Hematopoietic multipotent progenitor cell treated with erythropoietin and hydrocortisone succinate and interleukin-3 and kit ligand, for 4 days (in vitro differentiated cells): Measurements from ENCODE around the gene PXMP2.
A peak's percentile ranks its signal among the peaks of the same experiment; 100 is the strongest.

Experiments used
- DNase-seq: peaks from one replicate; pipeline ENCODE4 v3.0.0-alpha.2; 2015

The PXMP2 gene

GRCh38 chr12:132695431-132695830 is 8.0 kb downstream of the PXMP2 start:
- DNase-seq = no peak

GRCh38 chr12:132698341-132698740 is 11.0 kb downstream of the PXMP2 start:
- DNase-seq = no peak

- no peak for DNase-seq
Measured at GRCh38 chr12:132700212-132700822, 12.9 kb downstream of the PXMP2 start.

- no peak for DNase-seq
Measured at GRCh38 chr12:132702640-132703039, 15.3 kb downstream of the PXMP2 start.

DNA sequence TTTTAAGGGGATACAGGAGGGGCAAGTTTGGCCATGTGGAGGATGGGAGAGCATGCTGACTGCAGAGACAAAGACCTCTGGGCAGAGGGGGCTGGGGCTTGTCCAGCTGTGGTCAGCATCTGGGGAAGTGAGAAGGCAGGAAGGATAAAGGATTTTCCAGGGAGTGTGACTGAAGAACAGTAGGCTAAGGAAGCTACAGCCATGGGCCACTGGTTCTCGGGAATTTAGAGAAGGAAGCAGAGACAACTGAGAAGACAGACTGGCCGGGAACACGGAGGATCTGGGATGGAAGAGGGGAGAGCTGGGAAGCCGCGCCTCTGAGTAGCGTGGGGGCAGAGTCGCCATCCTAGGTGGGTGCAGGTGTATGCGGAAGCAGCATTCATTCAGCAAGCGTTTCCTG is 16.3 kb downstream of the PXMP2 start:
- no peak for DNase-seq

GRCh38 chr12:132707241-132707640 is 19.9 kb downstream of the PXMP2 start:
- no peak for DNase-seq

- DNase-seq = no peak
Measured at GRCh38 chr12:132708150-132708549, 20.8 kb downstream of the PXMP2 start.

DNA sequence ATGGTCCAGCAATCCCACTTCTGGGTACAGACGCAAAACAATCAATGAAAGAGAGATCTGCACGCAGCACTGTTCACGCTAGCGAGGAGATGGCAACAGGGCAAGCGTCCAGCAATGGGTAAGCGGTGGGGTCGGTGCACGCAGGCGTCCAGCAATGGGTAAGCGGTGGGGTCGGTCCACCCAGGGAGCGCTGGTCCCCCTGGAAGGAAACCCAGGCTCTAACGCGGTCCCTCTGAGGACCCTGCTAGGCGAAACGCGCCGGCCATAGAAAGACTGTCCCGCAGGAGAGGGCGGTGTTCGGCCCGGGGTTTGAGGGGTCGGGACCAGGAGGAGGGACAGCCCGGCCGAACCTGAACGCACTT is 22.6 kb downstream of the PXMP2 start:
- no peak for DNase-seq

- peak; percentile 94 for DNase-seq
Measured at GRCh38 chr12:132710405-132711079, 23.2 kb downstream of the PXMP2 start, which contains the start of gene PGAM5. PGAM5 (plus strand) TSS chr12:132710842; CDS start chr12:132710877, 35 bp downstream.

DNA sequence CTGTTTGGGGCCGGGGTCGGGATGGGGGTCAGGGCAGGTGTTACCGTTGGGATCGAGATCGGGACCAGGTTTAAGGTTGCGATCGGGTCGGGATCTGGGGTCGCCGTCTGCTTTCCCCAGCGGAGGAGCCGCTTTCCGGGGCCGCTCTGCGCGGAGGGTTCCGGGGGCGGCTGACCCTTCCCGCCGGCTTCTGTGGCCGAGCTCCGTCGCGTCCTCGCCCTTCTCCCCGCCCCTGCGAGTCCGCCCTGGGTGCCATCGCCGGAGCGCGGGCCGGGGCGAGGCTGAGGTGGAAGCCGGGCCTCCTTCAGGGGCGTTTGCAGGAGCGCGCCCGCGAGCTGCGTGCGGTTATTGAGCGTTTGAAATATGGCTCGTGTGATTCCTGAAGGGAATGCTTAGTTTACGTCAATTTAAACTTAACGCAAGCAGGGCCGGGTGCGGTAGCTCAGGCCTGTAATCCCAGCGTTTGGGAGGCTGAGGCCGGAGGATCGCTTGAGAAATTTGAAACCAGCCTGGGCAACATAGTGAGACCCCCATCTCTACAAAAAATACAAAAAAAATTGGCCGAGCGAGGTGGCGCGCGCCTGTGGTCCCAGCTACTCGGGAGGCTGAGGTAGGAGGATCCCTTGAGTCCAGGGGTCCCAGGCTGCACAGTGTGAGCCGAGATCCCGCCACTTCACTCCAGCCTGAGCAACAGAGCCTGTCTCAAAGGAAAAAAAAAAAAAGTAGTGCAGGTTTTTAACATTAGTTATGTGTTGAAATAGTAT is 23.9 kb downstream of the PXMP2 start:
- peak; percentile 66 for DNase-seq

DNA sequence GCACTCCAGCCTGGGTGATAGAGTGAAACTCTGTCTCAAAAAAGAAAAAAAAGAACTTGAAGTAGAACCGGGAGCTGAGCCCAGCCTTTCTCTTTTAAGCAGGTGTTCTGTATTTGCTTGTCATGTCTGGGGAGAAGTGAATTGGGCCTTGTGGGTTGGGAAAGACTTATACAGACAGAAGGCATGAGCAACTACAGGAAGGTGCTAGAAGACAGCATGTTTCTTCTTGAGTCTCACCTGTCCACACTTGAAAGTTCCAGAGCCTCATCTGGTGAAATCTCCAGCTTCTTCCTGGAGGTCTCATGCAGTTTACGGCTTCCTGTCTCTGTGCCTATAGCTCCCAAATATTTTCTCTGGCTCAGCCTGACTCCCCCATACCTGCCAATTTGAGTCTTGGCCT is 25.7 kb downstream of the PXMP2 start:
- DNase-seq = no peak

GRCh38 chr12:132715874-132716273 is 28.5 kb downstream of the PXMP2 start:
- DNase-seq = no peak

DNA sequence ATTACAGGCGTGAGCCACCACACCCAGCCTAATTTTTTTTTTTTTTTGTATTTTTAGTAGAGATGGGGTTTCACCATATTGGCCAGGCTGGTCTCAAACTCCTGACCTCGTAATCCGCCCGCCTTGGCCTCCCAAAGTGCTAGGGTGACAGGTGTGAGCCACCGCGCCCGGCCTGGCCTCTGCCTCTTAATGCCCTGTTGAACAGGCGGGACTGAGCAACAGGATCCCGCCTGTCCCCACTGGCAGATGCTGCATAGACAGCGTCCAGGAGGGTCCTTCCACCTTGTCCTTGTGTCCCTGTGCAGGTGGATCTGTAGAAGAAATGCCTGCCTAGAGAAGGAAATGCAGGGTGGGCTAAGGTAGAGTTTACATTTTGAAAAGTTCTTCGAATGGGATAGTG is 29.0 kb downstream of the PXMP2 start:
- DNase-seq = no peak

DNA sequence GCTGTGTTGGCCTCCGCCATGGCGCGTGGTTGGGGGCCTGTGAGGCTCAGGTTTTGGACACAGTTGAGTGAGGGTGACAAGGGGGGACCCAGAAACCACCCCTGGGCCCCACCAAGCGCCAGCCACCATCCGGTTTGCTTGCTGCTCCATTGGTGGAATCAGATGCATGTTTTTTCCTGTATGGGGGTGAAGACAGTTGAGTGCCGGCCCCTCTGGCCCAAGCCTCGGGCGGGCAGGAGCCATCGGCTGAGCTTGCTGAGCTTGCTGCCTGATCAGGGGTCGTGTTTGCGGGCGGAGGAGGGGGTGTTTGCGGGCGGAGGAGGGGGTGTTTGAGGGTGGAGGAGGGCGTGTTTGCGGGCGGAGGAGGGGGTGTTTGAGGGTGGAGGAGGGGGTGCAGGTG is 29.6 kb downstream of the PXMP2 start:
- DNase-seq = no peak

- peak; percentile 32 for DNase-seq
Measured at GRCh38 chr12:132717531-132718387, 30.4 kb downstream of the PXMP2 start.

GRCh38 chr12:132718644-132719043 is 31.3 kb downstream of the PXMP2 start:
- no peak for DNase-seq

GRCh38 chr12:132719141-132719953 is 32.0 kb downstream of the PXMP2 start:
- DNase-seq = no peak

DNA sequence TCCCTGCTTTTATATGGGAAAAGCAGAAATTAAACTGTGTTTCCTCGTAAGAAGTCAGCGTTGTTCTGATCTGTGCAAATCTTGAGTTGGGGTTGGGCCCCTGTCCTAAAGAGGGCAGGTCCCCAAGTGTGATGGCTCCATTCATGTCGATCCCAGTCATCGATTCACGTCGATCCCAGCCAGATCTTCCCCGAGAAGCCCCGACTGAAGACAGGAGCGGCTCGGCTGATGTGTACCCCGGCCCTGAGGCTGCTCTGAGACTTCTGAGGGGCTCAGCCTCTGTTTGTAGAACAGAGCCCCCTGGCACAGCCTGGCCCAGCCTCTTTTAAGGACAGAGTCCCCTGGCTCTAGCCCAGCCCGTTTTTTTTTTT is 32.6 kb downstream of the PXMP2 start:
- DNase-seq = no peak

DNA sequence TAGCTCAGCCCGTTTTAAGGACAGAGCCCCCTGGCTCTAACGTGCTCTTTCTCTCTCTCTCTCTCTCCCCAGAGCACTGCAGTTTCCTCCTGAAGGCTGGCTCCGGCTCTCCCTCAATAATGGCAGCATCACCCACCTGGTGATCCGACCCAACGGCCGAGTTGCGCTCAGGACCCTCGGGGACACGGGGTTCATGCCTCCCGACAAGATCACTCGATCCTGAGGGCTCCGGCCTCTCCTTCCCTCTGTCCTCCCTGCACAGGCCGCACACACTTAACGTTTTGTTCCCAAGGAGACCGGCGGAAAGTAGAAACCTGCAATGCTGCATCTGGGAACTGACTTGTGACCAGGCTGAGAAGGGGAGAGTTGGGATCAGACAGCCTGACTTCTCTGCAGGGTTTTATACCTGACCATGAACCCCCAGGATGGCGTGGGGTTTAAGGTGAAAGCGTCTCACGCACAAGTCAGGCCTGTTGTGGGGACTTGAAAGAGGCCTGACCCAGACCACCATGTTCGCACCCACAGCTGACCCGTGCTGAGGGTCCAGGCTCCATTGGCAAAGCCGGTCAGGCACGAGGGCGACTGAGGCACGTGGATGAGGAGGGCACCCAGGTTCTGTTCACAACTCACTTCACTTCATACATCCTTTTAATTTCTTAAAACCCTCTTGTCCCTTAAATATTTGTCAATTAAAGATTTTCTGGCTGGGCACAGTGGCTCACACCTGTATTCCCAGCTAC is 33.4 kb downstream of the PXMP2 start:
- DNase-seq = no peak

GRCh38 chr12:132723015-132723763 is 35.8 kb downstream of the PXMP2 start:
- no peak for DNase-seq

- no peak for DNase-seq
Measured at GRCh38 chr12:132723764-132724140, 36.4 kb downstream of the PXMP2 start.
